HCT116 (cell line): ENCODE data around the gene RAB21. TPM values are rescaled to one million over a fixed set of nuclear protein-coding genes. Genes with fewer than 3 reads are reported as not detected.

Experiments
- ATAC-seq: fragments of 200-7000 bp; cut with Tn5 transposase; 2 replicates; pipeline ENCODE4 v1.9.1; 2020; ENCODE audit warnings: mild to moderate bottlenecking, moderate library complexity
- BruUV-seq: library from RNA; stranded (reverse); fragments of 400-500 nt; replicated peaks from 2 replicates; lab custom pipeline; 2021; lab: Mats Ljungman, UMichigan
- CTCF ChIA-PET: fragments of 300-600 bp; sonication (Branson Sonifier 250); formaldehyde crosslinking; loops from one replicate; lab custom pipeline; 2021; ENCODE audit warnings: antibody characterized with exemption; lab: Charles Lee
- POLR2A ChIA-PET: fragments of 300-600, 350-600 bp; sonication (Branson Sonifier 250); formaldehyde crosslinking; loops from one replicate; lab custom pipeline; 2021; ENCODE audit warnings: antibody characterized with exemption; lab: Charles Lee
- RAD21 ChIA-PET, 2 experiments: fragments of 300-600 bp; sonication (Branson Sonifier 250); formaldehyde crosslinking; loops; one replicate each; lab custom pipeline; 2023; ENCODE audit warnings: low total read pairs in 2 of 2; ENCODE audit not compliant: uncharacterized antibody in 2 of 2, unreplicated experiment in 2 of 2, low non-redundant PET in 1 of 2; lab: Charles Lee
- DNase-seq: peaks from one replicate; pipeline ENCODE4 v3.0.0-alpha.2; 2010; ENCODE audit warnings: low read depth, low spot score
- H2AFZ ChIP-seq: fragments of 200-600 bp; shearing (Covaris generic), sonication (generic); 2 replicates; pipeline ENCODE4 v1.6.1; 2017; ENCODE audit warnings: low read depth, mixed run types, mixed read lengths, antibody characterized with exemption, low read length; ENCODE audit not compliant: poor library complexity, severe bottlenecking
- H3K27ac ChIP-seq: 2 replicates; pipeline ENCODE4 v1.5.1; 2012; ENCODE audit warnings: low read depth, low read length
- H3K27me3 ChIP-seq: fragments of 200-600 bp; sonication (generic); 2 replicates; pipeline ENCODE4 v1.6.1; 2016; ENCODE audit warnings: mixed run types, low read length, mixed read lengths; ENCODE audit not compliant: insufficient read depth
- H3K36me3 ChIP-seq, 2 experiments: fragments of 200-500 bp in 1 of 2; fragments of 200-600 bp in 1 of 2; sonication (Bioruptor generic) in 1 of 2; sonication (generic) in 1 of 2; 2 replicates each; pipeline versions ENCODE4 v1.5.1 to v1.6.1; 2014 to 2016; ENCODE audit warnings: low read length in 2 of 2, inconsistent platforms in 1 of 2, mixed read lengths in 1 of 2, mixed run types in 1 of 2; ENCODE audit not compliant: insufficient read depth in 2 of 2, control insufficient read depth in 1 of 2
- H3K4me1 ChIP-seq, 2 experiments: fragments of 200-600 bp in 1 of 2; sonication (generic) in 1 of 2; 2 replicates each; pipeline versions ENCODE4 v1.5.1 to v1.6.1; 2012 to 2017; ENCODE audit warnings: low read length in 2 of 2, inconsistent platforms in 1 of 2, mild to moderate bottlenecking in 1 of 2, mixed read lengths in 1 of 2, mixed run types in 1 of 2, moderate library complexity in 1 of 2; ENCODE audit not compliant: insufficient read depth in 2 of 2, control insufficient read depth in 1 of 2
- H3K4me2 ChIP-seq: fragments of 200-600 bp; sonication (generic); 2 replicates; pipeline ENCODE4 v1.6.1; 2017; ENCODE audit warnings: mixed run types, low read length, mixed read lengths
- H3K4me3 ChIP-seq, 2 experiments: fragments of 200-600 bp in 1 of 2; sonication (generic) in 1 of 2; replicated peaks in 1 of 2; 2 replicates each; pipeline ENCODE4 v1.5.1; 2011 to 2016; ENCODE audit warnings: low read length in 2 of 2, control low read depth in 1 of 2, low read depth in 1 of 2, mild to moderate bottlenecking in 1 of 2, mixed read lengths in 1 of 2, mixed run types in 1 of 2
- H3K79me2 ChIP-seq: fragments of 200-600 bp; sonication (generic); 2 replicates; pipeline ENCODE4 v1.6.1; 2017; ENCODE audit warnings: mild to moderate bottlenecking, mixed run types, low read length, moderate library complexity, mixed read lengths; ENCODE audit not compliant: insufficient read depth
- H3K9ac ChIP-seq: fragments of 200-600 bp; sonication (generic); 2 replicates; pipeline ENCODE4 v1.6.1; 2016; ENCODE audit warnings: low read length, mixed read lengths
- H3K9me2 ChIP-seq: fragments of 200-600 bp; sonication (generic), shearing (Covaris generic); 2 replicates; pipeline ENCODE4 v1.6.1; 2017; ENCODE audit warnings: mixed run types, mild to moderate bottlenecking, moderate library complexity; ENCODE audit not compliant: insufficient read depth
- H3K9me3 ChIP-seq, 2 experiments: fragments of 200-500 bp in 1 of 2; fragments of 200-600 bp in 1 of 2; sonication (Bioruptor generic) in 1 of 2; sonication (generic) in 1 of 2; 2 replicates each; pipeline ENCODE4 v1.6.1; 2014 to 2017; ENCODE audit warnings: low read length in 2 of 2, mixed read lengths in 2 of 2, inconsistent platforms in 1 of 2, low read depth in 1 of 2, mild to moderate bottlenecking in 1 of 2, mixed run types in 1 of 2, moderate library complexity in 1 of 2; ENCODE audit not compliant: control insufficient read depth in 1 of 2, insufficient read depth in 1 of 2
- H4K20me1 ChIP-seq: fragments of 200-600 bp; sonication (generic), shearing (Covaris generic); 2 replicates; pipeline ENCODE4 v1.6.1; 2017; ENCODE audit warnings: mixed run types, mild to moderate bottlenecking, moderate library complexity; ENCODE audit not compliant: insufficient read depth
- CEBPB ChIP-seq: IDR thresholded peaks from 2 replicates; pipeline ENCODE4 v1.6.1; 2012; ENCODE audit warnings: low read depth
- EGR1 ChIP-seq: IDR thresholded peaks from 2 replicates; pipeline ENCODE4 v1.6.1; 2012; ENCODE audit warnings: low read depth
- ELF1 ChIP-seq: IDR thresholded peaks from 2 replicates; pipeline ENCODE4 v1.6.1; 2012; ENCODE audit warnings: low read depth, borderline replicate concordance
- EZH2 ChIP-seq: fragments of 200-600 bp; sonication (generic); IDR thresholded peaks from 2 replicates; pipeline ENCODE4 v1.6.1; 2017; ENCODE audit warnings: antibody characterized with exemption, mixed run types
- EZH2phosphoT487 ChIP-seq: fragments of 200-600 bp; IDR thresholded peaks from 2 replicates; pipeline ENCODE4 v1.6.1; 2018; ENCODE audit warnings: antibody characterized with exemption, borderline replicate concordance
- FOSL1 ChIP-seq: IDR thresholded peaks from 2 replicates; pipeline ENCODE4 v1.6.1; 2012; ENCODE audit warnings: low read depth
- JUND ChIP-seq: IDR thresholded peaks from 2 replicates; pipeline ENCODE4 v1.6.1; 2012
- POLR2A ChIP-seq: IDR thresholded peaks from 2 replicates; pipeline ENCODE4 v1.7.0; 2011; ENCODE audit warnings: borderline replicate concordance; ENCODE audit not compliant: insufficient read depth, insufficient read length; ENCODE audit errors: extremely low read depth
- POLR2AphosphoS5 ChIP-seq: IDR thresholded peaks from 2 replicates; pipeline ENCODE4 v1.6.1; 2011; ENCODE audit warnings: mild to moderate bottlenecking, low read depth, low read length, moderate library complexity
- RAD21 ChIP-seq: IDR thresholded peaks from 2 replicates; pipeline ENCODE4 v1.6.1; 2012; ENCODE audit warnings: low read depth, mild to moderate bottlenecking
- SP1 ChIP-seq: IDR thresholded peaks from 2 replicates; pipeline ENCODE4 v1.6.1; 2012; ENCODE audit warnings: low read depth
- SRF ChIP-seq: IDR thresholded peaks from 2 replicates; pipeline ENCODE4 v1.6.1; 2012; ENCODE audit warnings: low read depth
- TCF7L2 ChIP-seq: IDR thresholded peaks from 2 replicates; pipeline ENCODE4 v1.7.0; 2011; ENCODE audit warnings: borderline replicate concordance, inconsistent platforms; ENCODE audit not compliant: insufficient read depth, insufficient read length; ENCODE audit errors: extremely low read depth
- YY1 ChIP-seq: IDR thresholded peaks from 2 replicates; pipeline ENCODE4 v1.6.1; 2011; ENCODE audit warnings: low read length, low read depth, moderate library complexity, mild to moderate bottlenecking; ENCODE audit not compliant: insufficient replicate concordance; ENCODE audit errors: extremely low read depth
- ZFX ChIP-seq: fragments of 450-650 bp; IDR thresholded peaks from 2 replicates; pipeline ENCODE4 v1.6.1; 2017
- ZNF274 ChIP-seq: fragments of 200-500 bp; sonication (Bioruptor generic); IDR thresholded peaks from 2 replicates; pipeline ENCODE4 v1.6.1; 2014; ENCODE audit warnings: mild to moderate bottlenecking, low read depth, low read length, inconsistent platforms
- intact Hi-C: fragments of 100-400 bp; cut with micrococcal nuclease; formaldehyde crosslinking; loops from 2 replicates; pipeline ENCODE4 v1.10.0; 2022
- total RNA-seq: library from RNA; stranded (reverse); gene quantifications from one replicate; pipeline ENCODE4 v1.2.1, GENCODE V29; 2021; ENCODE audit not compliant: unreplicated experiment
- TF ChIP-seq, protein P1 (sequence below), 3 experiments: fragments of 200-600 bp in 1 of 3; sonication (generic) in 1 of 3; IDR thresholded peaks in 2 of 3; conservative IDR thresholded peaks in 1 of 3; 2 replicates each; pipeline ENCODE4 v1.5.1; 2012 to 2017; ENCODE audit warnings: low read depth in 2 of 3, low read length in 2 of 3, antibody characterized with exemption in 1 of 3, borderline replicate concordance in 1 of 3, control low read depth in 1 of 3, mild to moderate bottlenecking in 1 of 3, mixed read lengths in 1 of 3, mixed run types in 1 of 3, moderate library complexity in 1 of 3; ENCODE audit not compliant: insufficient read depth in 1 of 3
- TF ChIP-seq, protein P2 (sequence below): IDR thresholded peaks from 2 replicates; pipeline ENCODE4 v1.6.1; 2012
- TF ChIP-seq, protein P3 (sequence below): IDR thresholded peaks from 2 replicates; pipeline ENCODE4 v1.6.1; 2012

The RAB21 gene
- total RNA-seq, 1 experiment from 2014 or later: 57.1 TPM

DNA sequence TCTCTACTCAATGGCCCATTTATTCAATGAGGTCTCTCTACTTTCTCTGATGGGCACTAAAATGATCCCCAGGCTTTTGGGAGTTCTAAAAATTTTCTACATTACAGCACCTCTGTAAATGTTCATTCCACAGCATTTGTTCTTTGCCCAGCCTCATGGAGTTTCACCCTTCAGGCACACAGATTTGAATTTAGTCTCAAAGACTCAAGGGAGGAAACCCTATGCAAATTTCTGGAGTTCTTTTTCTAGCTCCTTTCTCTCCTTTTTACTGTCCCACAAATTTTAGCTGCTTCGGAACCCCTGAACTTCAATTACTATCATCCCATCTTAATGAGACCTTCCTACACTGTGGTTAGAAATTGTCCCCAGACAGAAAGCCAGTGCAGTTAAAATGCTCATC is 17.5 kb upstream of the RAB21 start:
- CTCF ChIA-PET: no interaction called here

DNA sequence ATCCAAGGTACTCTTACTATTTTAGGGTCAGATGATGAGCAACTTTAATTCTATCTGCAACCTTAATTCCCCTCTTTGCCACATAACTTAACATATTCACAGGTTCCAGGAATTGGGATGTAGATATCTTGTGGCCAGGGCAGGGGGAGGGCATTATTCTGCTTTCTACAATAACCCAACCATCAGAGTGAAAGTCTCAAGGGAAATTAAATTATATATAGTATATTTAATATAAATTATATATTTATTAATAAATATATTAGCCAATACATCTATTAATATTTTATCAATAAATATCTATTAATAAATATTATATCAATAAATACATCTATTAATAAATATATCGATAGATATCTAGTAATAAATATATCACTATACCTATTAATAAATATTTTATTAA is 11.7 kb upstream of the RAB21 start:
- Histone ChIP-seq H3K36me3 (no peaks in the 10 kb centered on the region), H4K20me1 (no peaks in the 10 kb centered on the region), H3K9me3 (no peaks in the 10 kb centered on the region), H3K4me2 (no peak overlapping the region), H3K4me3 (no peak overlapping the region), H2AFZ (no peak overlapping the region), H3K79me2 (no peaks in the 10 kb centered on the region), H3K4me1 (no peaks in the 10 kb centered on the region), H3K27me3 (no peaks in the 10 kb centered on the region), H3K9me2 (no peaks in the 10 kb centered on the region), H3K9ac (no peak overlapping the region), H3K27ac (no peak overlapping the region)
- BruUV-seq: no TSS peak
- DNase-seq: no peak
- TF ChIP-seq EZH2phosphoT487 (no peak), EZH2 (no peak), EGR1 (no peak), RAD21 (no peak), ZFX (no peak), ELF1 (no peak), POLR2A (no peak), FOSL1 (no peak), ZNF274 (no peak), TCF7L2 (no peak), SRF (no peak), SP1 (no peak), YY1 (no peak), CEBPB (no peak)
- TF ChIP-seq, protein P1, sequence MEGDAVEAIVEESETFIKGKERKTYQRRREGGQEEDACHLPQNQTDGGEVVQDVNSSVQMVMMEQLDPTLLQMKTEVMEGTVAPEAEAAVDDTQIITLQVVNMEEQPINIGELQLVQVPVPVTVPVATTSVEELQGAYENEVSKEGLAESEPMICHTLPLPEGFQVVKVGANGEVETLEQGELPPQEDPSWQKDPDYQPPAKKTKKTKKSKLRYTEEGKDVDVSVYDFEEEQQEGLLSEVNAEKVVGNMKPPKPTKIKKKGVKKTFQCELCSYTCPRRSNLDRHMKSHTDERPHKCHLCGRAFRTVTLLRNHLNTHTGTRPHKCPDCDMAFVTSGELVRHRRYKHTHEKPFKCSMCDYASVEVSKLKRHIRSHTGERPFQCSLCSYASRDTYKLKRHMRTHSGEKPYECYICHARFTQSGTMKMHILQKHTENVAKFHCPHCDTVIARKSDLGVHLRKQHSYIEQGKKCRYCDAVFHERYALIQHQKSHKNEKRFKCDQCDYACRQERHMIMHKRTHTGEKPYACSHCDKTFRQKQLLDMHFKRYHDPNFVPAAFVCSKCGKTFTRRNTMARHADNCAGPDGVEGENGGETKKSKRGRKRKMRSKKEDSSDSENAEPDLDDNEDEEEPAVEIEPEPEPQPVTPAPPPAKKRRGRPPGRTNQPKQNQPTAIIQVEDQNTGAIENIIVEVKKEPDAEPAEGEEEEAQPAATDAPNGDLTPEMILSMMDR (IDR thresholded peaks at IDR 0.05 in 2 of 3, conservative IDR thresholded peaks at IDR 0.05 in 1 of 3; ENCODE audit: borderline replicate concordance in 1 of 3, insufficient read depth in 1 of 3, low read depth in 2 of 3, low read length in 2 of 3): no peak
- TF ChIP-seq, protein P2, sequence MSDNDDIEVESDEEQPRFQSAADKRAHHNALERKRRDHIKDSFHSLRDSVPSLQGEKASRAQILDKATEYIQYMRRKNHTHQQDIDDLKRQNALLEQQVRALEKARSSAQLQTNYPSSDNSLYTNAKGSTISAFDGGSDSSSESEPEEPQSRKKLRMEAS: no peak
- TF ChIP-seq, protein P3, sequence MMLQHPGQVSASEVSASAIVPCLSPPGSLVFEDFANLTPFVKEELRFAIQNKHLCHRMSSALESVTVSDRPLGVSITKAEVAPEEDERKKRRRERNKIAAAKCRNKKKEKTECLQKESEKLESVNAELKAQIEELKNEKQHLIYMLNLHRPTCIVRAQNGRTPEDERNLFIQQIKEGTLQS: no peak
- CTCF ChIA-PET: no interaction called here
- ATAC-seq: no peak
- RAD21 ChIA-PET: no interaction called here
- POLR2A ChIA-PET: interaction anchor here (1.2 kb wide), 1 partner anchor 80 kb away, joined by 5 read pairs; the partner anchor contains the start of gene ZFC3H1
- intact Hi-C loops: loop anchor here (10.0 kb wide), 1 partner anchor 718 kb away; no protein-coding TSS in a partner anchor

More for the DNA sequence above, 17.5 kb upstream of the RAB21 start:
- H3K79me2 ChIP-seq: no peaks in the 10 kb centered on the region
- intact Hi-C loops: no loop called here
- H3K36me3 ChIP-seq: no peaks in the 10 kb centered on the region
- H3K4me1 ChIP-seq: peaks cover 0 to 2% of the 10 kb centered on the region in 2 experiments; a peak in 2 of 4 replicates
- no peaks in the 10 kb centered on the region for H4K20me1 ChIP-seq
- no TSS peak for BruUV-seq
- RAD21 ChIA-PET: no interaction called here
- H3K9me2 ChIP-seq: no peaks in the 10 kb centered on the region
- no peak overlapping the region for H3K4me2 ChIP-seq
- H3K27me3 ChIP-seq: no peaks in the 10 kb centered on the region
- H3K9me3 ChIP-seq: no peaks in the 10 kb centered on the region
- no peak overlapping the region for H3K9ac ChIP-seq
- no peak overlapping the region for H3K4me3 ChIP-seq
- H3K27ac ChIP-seq: no peak overlapping the region
- ATAC-seq: no peak
- POLR2A ChIA-PET: interaction anchor here (1.4 kb wide), 1 partner anchor 17 kb away, joined by 3 read pairs; the partner anchor contains the start of gene RAB21
- DNase-seq: no peak
- no peak for TF ChIP-seq ELF1
- no peak for TF ChIP-seq POLR2A
- no peak for TF ChIP-seq JUND
- no peak for TF ChIP-seq RAD21
- TF ChIP-seq POLR2AphosphoS5: no peak
- TF ChIP-seq, all 23 proteins: peak for 0
- no peak overlapping the region for H2AFZ ChIP-seq
